Activated CD8-positive, alpha-beta memory T cell treated with anti-CD3 and anti-CD28 coated beads, Interleukin-2, amount 50 U/mL, for 4 hours (primary cell): ENCODE measurements around the gene SURF4.
A peak's percentile ranks its signal among the peaks of the same experiment; 100 is the strongest.

Source experiments
- DNase-seq: peaks from one replicate; pipeline ENCODE4 v3.0.0-alpha.2; 2020

Gene SURF4

GRCh38 chr9:133375724-133376654 is at the start of gene SURF4, which contains the start of gene STKLD1:
Gene SURF4 (minus strand): TSS chr9:133376060. CDS start chr9:133375969, 91 bp downstream.
Gene STKLD1 (plus strand): TSS chr9:133376366. CDS start chr9:133376474, 108 bp downstream.
- DNase-seq = peak; percentile 96

GRCh38 chr9:133425049-133425632 is 49.3 kb upstream of the SURF4 start:
- DNase-seq = no peak

GRCh38 chr9:133424187-133424586 is 48.3 kb upstream of the SURF4 start:
- no peak for DNase-seq

GRCh38 chr9:133423216-133423615 is 47.4 kb upstream of the SURF4 start:
- DNase-seq = no peak

- no peak for DNase-seq
Measured at GRCh38 chr9:133421615-133422542, 46.0 kb upstream of the SURF4 start, which contains the start of gene ADAMTS13. Gene ADAMTS13 (plus strand): TSS chr9:133422367. CDS start chr9:133422444, 77 bp downstream.

GRCh38 chr9:133420392-133420827 is 44.5 kb upstream of the SURF4 start:
- no peak for DNase-seq

GRCh38 chr9:133419005-133419404 is 43.1 kb upstream of the SURF4 start:
- DNase-seq = no peak

GRCh38 chr9:133417541-133418461 is 41.9 kb upstream of the SURF4 start, which contains the start of gene REXO4:
Gene REXO4 (minus strand): TSS chr9:133418010. CDS start chr9:133417844, 166 bp downstream.
- DNase-seq = peak; percentile 80

- DNase-seq = no peak
Measured at GRCh38 chr9:133415170-133415569, 39.3 kb upstream of the SURF4 start.

- DNase-seq = no peak
Measured at GRCh38 chr9:133408042-133408441, 32.2 kb upstream of the SURF4 start.

- DNase-seq = peak; percentile 82
Measured at GRCh38 chr9:133406480-133407307, 30.8 kb upstream of the SURF4 start.

- DNase-seq = no peak
Measured at GRCh38 chr9:133405508-133406438, 29.9 kb upstream of the SURF4 start.

- DNase-seq = no peak
Measured at GRCh38 chr9:133404454-133405002, 28.7 kb upstream of the SURF4 start.

- DNase-seq = peak; percentile 68
Measured at GRCh38 chr9:133403766-133404453, 28.1 kb upstream of the SURF4 start.

GRCh38 chr9:133402689-133403088 is 26.8 kb upstream of the SURF4 start:
- no peak for DNase-seq

- no peak for DNase-seq
Measured at GRCh38 chr9:133401588-133401987, 25.7 kb upstream of the SURF4 start.

GRCh38 chr9:133400292-133400691 is 24.4 kb upstream of the SURF4 start:
- DNase-seq = no peak

GRCh38 chr9:133397895-133398294 is 22.0 kb upstream of the SURF4 start:
- DNase-seq = no peak
